Stimulated activated CD4-positive, alpha-beta T cell treated with anti-CD3 and anti-CD28 coated beads, TNF-alpha, amount 100 ng/mL, for 4 hours (primary cell): ENCODE results near the gene UQCR11.

Experiments
- DNase-seq, 3 experiments: peaks; one replicate each; pipeline ENCODE4 v3.0.0-alpha.2; 2020; ENCODE audit warnings: low read depth in 3 of 3

The UQCR11 gene

GRCh38 chr19:1616875-1617274, 11.6 kb upstream of the UQCR11 start:
- no peak for DNase-seq

- DNase-seq: no peak
Measured at GRCh38 chr19:1616396-1616795, 11.1 kb upstream of the UQCR11 start.

DNA sequence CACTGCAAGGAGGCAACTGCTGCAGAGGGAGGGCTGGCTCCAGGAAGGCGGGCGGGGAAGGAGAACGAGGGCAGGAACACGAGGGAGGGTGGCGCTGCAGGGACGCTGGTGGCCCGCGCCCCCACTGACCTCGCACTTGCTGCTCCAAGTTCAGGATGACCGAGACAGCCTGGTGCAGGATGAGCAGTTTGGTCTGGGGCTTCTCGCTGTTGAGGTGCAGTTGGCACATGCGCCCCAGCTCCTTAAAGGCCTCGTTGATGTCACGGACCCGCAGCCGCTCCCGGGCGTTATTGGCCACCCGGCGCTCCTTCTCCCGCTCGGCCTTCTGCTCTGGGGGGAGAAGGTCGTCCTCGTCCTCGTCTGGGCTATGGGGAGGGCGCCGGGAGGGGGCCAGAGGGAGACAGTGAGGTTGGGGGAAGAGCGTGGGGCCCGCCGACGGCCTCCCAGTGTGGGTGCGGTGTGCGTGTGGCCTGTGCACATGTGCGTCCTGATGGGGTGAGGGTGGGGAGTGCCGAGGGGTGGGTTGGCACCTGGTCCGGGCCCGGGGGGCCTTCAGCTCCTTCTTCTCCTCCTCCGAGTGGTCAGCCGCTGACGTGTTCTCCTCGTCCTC, 10.0 kb upstream of the UQCR11 start:
- DNase-seq: no peak

DNA sequence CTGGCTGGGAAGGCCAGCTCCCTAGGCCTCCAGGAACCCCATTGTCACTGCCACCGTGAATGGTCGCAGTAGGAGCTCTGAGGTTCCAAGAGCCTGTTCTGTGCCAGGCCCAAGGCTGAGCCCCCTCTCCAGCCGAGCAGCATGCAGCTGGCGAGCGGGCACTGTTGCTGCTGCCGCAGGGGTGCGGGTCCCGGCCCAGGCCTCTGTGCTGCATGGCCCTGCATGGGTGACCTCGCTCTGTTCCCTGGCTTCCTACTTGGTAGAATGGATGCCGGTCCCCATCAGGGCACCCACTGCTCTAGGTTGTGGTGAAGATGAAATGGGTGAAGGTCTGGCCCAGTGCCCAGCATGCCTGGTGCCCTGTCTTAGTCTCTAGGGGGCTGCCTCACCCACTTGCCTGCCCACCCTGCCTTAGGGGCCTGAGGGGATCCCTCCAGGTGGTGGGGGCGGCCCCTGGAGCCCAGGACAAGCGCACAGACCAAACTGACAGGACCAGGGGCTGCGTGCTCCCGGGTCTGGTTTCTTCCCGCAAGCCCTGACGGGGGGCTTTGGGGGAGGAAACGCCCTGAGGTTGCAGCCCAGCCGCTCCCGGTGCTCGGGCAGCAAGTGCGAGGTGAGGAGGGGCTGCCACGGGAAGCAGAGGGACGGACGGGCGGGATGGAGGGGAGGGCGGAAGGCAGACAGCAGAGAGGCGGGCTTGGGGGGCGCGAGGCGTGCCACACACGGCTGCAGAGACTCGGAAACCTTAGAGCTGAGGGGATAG, 8.7 kb upstream of the UQCR11 start:
- DNase-seq: no peak

GRCh38 chr19:1613146-1613545, 7.9 kb upstream of the UQCR11 start:
- DNase-seq: no peak

- no peak for DNase-seq
Measured at GRCh38 chr19:1612114-1613086, 7.1 kb upstream of the UQCR11 start.

DNA sequence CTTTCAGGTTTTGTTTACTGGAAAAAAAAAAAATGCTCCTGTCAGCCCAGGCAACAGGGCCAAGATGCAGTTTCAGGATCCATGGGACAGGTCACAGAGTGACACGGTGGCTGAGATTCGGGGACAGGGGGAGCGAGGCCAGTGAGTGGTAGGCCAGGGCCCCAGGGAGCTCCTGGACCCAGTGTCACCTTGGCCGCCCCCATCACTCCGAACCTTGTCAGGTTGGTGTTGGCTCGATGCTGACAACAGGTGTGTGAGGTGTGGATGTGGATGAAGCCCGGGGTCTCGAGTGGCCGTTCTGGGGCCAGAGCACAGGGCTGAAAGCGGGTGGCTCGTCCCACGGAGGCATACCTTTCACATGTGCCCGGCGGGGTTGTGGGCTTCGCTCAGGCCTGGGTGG, 6.1 kb upstream of the UQCR11 start:
- no peak for DNase-seq

- no peak for DNase-seq
Measured at GRCh38 chr19:1610579-1610978, 5.3 kb upstream of the UQCR11 start.

DNA sequence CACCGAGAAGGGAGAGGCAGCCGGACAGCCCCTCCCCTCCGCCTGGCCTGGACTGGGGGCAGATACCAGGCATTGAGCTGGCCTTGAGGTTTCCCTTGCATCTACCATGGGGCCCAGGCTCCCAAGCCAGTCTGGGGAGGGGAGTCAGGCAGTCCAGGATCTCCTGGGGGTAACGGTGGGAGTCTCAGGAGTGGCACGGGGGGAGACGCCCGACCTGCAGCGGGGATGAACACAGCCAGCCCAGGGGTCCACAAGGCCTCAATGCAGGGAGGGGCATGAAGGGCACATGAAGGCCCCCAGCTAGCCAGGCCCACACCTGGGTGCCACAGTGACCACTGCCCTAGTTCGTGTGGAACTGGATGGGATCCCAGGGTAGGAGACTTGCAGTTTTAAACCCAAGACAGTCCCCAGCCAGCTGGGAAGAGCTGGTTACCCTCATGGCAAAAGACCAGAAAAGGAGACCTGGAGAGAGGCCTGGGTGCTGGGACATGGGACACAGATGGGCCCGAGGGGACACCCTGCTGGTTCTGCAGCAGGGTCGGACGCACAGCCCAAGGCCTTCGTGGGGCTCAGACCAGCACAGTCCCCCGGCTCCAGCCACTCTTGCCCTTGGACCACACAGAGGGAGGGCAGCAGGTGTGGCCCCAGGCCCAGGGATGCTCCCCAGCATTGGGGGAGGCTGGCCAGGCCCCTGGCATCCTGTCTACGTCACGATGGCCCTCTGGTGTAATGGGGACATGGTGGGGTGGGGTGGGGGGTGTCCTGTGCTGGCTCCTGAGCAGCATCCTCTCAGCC, 4.6 kb upstream of the UQCR11 start:
- no peak for DNase-seq

- no peak for DNase-seq
Measured at GRCh38 chr19:1609103-1609396, 3.8 kb upstream of the UQCR11 start.

DNA sequence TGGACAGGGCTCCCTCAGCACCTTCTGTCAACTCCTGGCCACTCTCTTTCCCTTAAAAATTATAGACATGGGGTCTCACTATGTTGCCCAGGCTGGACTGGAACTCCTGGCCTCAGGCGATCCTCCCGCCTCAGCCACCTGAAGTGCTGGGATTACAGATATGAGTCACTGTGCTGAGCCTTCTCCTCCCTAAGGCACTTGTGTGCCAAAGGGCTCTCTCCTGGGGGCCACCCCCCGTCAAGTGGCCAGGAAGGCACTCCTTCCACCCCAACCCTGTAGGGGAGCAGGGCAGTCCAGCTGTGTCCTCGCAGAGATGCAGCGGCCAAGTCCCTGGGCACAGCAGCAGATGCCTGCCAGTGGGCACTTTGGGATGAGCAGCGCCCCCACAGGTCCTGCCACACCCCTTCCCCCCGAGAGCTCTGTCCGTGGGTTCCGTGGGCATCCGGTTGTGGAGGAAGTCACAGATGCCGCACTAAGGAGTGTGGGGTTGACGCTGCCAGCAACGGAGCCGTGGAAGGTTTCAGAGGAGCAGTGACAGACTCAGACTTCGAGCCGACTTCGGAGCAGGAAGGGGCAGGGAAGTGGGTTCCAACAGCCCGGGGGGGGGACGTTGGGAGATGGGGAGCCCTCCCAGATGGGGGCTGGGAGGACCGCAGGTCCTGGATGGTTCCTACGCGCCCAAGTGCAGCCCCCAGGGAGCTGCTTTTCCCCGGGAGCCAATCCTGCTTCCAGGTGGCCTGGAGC, 3.3 kb upstream of the UQCR11 start:
- DNase-seq: no peak

GRCh38 chr19:1606138-1606651, 933 bp upstream of the UQCR11 start:
- no peak for DNase-seq

DNA sequence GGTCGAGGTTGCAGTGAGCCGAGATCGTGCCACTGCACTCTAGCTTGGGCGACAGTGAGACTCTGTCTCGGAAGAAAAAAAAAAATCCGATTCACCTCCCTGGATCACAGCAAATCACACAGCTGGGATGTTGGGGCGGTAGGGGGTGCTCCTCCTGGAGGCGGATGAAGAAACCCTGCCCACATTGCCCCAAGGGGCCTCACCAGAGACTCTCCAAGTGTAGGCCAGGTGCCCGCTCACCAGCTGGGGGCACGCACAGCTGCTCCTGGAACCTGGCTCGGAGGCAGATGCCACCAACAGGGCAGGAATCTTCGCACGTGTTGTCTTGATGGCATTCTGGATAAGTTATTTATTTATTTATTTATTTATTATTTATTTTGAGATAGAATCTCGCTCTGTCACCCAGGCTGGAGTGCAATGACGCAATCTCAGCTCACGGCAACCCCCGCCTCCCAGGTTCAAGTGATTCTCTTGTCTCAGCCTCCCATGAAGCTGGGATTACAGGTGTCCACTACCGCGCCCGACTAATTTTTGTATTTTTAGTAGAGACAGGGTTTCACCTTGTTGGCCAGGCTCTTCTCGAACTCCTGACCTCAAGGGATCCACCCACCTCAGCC, 3.1 kb downstream of the UQCR11 start:
- no peak for DNase-seq

- DNase-seq: no peak
Measured at GRCh38 chr19:1601613-1602064, 3.6 kb downstream of the UQCR11 start.

DNA sequence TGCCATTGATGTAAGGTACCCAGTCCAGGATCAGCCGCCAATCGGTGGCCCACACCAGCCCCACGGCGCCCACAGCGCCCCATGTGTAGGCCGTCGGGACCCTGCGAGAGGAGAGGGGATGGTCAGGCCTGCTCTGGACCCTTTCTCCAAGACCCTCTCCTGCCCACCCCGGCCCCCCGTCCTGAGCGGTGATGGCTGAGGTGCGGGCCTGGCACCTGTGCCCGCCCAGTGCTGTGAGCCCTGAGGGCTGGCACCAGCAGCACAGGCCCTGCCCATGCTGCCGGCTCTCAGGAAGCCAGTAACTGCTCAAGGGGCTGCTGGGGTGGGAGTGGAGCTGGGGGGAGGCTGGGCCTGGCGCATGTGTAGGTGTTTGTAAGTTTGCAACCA, 5.8 kb downstream of the UQCR11 start:
- no peak for DNase-seq

GRCh38 chr19:1598777-1599459, 6.3 kb downstream of the UQCR11 start:
- no peak for DNase-seq

DNA sequence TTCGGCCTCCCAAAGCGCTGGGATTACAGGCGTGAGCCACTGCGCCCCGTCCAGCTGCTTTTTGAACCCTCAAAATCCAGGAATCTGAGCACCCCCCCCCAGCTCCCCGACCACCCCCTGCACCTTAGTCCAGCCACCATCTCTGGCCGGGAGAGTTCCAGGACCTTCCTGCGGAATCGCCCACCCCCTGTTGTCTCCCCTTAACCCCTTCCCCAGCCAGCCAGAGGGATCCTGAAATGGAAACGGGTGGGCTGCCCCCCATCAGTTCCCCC, 11.8 kb downstream of the UQCR11 start:
- no peak for DNase-seq

- peak; percentile 80 to 85 (median 80) for DNase-seq
Measured at GRCh38 chr19:1592755-1593500, 12.3 kb downstream of the UQCR11 start, which contains the start of gene MBD3. Gene MBD3 (minus strand): TSS chr19:1592865. CDS start chr19:1592631, 234 bp downstream.
